GM21528 (cell line): Measurements from ENCODE around the gene GET3.

ENCODE experiments used
- ATAC-seq: cut with Tn5 transposase; IDR thresholded peaks from one replicate; pipeline ENCODE4 v1.9.1; 2021; ENCODE audit warnings: mild to moderate bottlenecking, moderate library complexity; ENCODE audit not compliant: unreplicated experiment, low FRiP score

The GET3 gene

GRCh38 chr19:12750851-12751250 lies 13.6 kb downstream of the GET3 start:
- ATAC-seq, result no peak

- ATAC-seq, result no peak
These were observed 14.3 kb downstream of the GET3 start, which contains the start of gene BEST2 for GRCh38 chr19:12751635-12752034. Gene BEST2, plus strand, starts transcription at chr19:12751791. Its CDS starts 802 bp downstream, at chr19:12752593.

- ATAC-seq, result no peak
These were observed 14.9 kb downstream of the GET3 start for GRCh38 chr19:12752056-12752781.

- no peak for ATAC-seq
These were observed 17.3 kb downstream of the GET3 start for GRCh38 chr19:12754465-12755196.

GRCh38 chr19:12756150-12756883 lies 19.0 kb downstream of the GET3 start:
- ATAC-seq, result no peak

GRCh38 chr19:12757544-12758274 lies 20.4 kb downstream of the GET3 start:
- ATAC-seq, result no peak

GRCh38 chr19:12759686-12760085 lies 22.4 kb downstream of the GET3 start:
- no peak for ATAC-seq

GRCh38 chr19:12763100-12763499 lies 25.8 kb downstream of the GET3 start:
- no peak for ATAC-seq

- ATAC-seq, result no peak
These were observed 27.4 kb downstream of the GET3 start for GRCh38 chr19:12764698-12765097.

GRCh38 chr19:12766051-12766521 lies 28.8 kb downstream of the GET3 start:
- no peak for ATAC-seq

- ATAC-seq, result no peak
These were observed 29.9 kb downstream of the GET3 start for GRCh38 chr19:12767150-12767549.

- no peak for ATAC-seq
These were observed 30.4 kb downstream of the GET3 start for GRCh38 chr19:12767666-12768065.

GRCh38 chr19:12769689-12770088 lies 32.4 kb downstream of the GET3 start:
- ATAC-seq, result no peak

- no peak for ATAC-seq
These were observed 33.6 kb downstream of the GET3 start for GRCh38 chr19:12770922-12771321.

- no peak for ATAC-seq
These were observed 35.0 kb downstream of the GET3 start for GRCh38 chr19:12772323-12772722.

GRCh38 chr19:12773571-12773970 lies 36.3 kb downstream of the GET3 start:
- no peak for ATAC-seq

- ATAC-seq, result no peak
These were observed 37.6 kb downstream of the GET3 start, which contains the start of gene HOOK2 for GRCh38 chr19:12774588-12775555. Gene HOOK2, minus strand, starts transcription at chr19:12775552. Its CDS starts 103 bp downstream, at chr19:12775449.

- no peak for ATAC-seq
These were observed 40.1 kb downstream of the GET3 start for GRCh38 chr19:12777217-12778016.
